Measurements from ENCODE around the gene PDE4A.
"Not testable (repeated sequence)": the region's sequence is repeated elsewhere in the genome, so short reads cannot be mapped to it uniquely, and the experiment has no call there.

The PDE4A gene

DNA sequence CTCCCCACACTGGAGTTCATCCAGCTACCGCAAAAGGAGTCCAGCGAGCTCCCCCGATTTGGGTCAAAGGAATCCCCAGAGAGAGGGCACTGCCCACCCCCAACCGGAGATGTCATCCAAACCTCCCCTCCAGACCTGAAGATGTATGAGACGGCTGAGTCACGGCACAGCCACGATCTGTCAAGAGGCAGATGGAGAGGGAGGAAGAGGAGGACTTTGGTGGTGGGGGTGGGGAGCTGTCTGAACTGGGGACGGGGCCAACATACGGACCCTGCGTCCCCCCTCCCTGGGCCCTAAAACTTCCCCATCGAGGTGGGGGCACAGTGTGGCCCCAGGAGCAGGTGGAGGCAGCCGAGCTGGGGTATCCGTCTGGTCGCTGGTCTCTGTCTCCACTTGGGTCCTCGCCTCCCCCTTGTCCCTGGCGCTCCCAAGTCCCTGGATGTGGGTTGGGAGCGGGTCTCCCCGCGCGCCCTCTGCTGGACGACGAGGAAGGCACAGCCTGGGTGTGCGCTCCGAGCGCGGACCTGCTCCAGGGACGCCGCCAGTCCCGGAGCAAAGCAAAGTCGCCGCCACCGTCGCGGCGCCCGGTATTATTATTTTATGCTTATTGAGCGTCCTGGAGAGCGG lies 3.8 kb downstream of the PDE4A start:
- DNase-seq (ENCODE audit: low read depth, low spot score): peak; percentile 95

DNA sequence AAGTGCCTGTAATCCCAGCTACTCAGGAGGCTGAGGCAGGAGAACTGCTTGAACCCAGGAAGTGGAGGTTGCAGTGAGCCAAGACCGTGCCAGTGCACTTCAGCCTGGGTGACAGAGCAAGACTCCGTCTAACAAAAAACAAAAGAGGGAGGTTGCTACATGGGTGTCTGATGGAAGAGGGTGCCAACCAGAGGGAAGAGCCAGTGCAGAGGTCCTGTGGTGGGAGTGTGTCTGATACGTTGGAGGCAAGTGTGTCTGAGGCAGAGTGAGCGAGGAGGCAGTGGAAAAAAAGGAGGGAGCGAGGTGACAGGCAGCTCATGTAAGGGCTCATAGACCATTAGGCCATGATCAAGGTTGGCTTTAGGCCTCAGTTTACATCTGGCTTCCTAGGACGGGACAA lies 6.8 kb downstream of the PDE4A start:
- no peak for DNase-seq (ENCODE audit: low read depth, low spot score)

DNA sequence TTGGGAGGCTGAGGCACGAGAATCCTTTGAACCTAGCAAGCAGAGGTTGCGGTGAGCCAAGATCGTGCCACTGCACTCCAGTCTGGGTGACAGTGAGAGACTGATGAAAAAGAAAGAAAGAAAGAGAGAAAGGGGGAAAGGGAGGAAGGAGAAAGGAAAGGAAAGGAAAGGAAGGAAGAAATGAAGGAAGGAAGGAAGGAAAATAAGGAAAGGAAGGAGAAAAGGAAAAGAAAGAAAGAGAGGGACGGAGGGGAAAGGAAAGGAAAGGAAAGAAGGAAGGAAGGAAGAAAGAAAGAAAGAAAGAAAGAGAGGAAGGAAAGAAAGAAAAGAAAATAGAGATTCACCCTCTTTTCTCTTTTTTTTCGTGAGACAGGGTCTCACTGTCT lies 8.7 kb downstream of the PDE4A start:
- no peak for DNase-seq (ENCODE audit: low read depth, low spot score)

DNA sequence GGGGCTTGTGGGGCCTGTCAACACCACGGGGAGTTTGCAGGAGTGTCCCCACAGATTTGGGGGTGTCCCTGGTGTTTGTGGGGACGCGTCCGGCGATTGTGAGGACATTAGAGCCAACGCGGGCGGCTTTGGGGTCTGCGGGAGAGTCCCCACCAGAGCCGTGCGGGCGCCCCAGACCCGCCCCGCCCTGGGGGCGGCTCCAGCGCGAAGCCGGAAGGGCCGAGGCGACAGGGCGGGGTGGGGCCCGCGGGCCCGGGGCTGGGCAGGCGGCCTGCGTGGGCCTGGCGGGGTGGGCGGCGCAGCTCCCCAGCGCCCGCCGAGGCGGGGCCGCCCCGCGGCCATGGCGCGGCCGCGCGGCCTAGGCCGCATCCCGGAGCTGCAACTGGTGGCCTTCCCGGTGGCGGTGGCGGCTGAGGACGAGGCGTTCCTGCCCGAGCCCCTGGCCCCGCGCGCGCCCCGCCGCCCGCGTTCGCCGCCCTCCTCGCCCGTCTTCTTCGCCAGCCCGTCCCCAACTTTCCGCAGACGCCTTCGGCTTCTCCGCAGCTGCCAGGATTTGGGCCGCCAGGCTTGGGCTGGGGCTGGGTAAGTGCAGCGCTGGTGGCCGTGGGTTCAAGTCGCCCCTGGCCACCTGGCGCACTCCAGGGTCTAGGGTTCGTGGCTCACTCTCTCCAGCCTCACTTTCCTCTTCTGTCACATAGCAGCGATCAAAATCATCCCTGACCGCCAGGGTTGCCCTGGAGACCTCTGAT lies 10.3 kb downstream of the PDE4A start:
- no peak for DNase-seq (ENCODE audit: low read depth, low spot score)

DNA sequence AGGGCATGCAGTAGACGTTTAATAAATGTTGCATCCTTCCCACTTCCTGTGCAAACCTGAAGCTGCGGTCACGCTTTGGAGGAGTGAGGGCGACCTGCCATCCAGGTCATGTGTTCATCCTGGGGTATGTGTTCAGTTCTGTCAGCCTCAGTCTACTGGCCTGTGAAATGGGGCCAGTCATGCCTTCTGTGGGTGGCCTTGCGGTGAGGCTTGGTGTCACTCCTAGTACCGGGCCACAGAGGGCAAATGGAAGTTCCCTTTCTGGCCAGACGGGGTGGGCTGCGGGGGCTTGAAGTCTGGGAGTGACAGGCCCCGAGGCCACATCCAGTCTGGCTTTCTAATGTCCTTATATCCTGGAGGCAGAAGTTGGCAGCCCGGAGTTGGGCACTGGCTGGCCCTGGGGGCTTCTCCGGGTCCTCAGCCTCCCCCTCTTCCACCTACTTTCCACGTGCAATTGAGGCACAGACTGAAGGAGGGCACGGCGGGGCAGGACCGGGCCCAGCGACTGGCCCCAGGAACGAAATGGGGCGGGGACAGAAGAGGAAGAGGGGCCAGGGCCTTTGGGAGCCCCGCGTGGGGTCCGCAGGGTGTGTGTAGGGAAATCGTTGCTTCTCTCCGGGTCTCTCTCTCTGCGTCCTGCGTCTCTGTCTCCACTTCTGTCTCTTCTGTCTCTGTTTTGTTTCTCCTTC lies 11.1 kb downstream of the PDE4A start:
- DNase-seq (ENCODE audit: low read depth, low spot score): peak; percentile 70

DNA sequence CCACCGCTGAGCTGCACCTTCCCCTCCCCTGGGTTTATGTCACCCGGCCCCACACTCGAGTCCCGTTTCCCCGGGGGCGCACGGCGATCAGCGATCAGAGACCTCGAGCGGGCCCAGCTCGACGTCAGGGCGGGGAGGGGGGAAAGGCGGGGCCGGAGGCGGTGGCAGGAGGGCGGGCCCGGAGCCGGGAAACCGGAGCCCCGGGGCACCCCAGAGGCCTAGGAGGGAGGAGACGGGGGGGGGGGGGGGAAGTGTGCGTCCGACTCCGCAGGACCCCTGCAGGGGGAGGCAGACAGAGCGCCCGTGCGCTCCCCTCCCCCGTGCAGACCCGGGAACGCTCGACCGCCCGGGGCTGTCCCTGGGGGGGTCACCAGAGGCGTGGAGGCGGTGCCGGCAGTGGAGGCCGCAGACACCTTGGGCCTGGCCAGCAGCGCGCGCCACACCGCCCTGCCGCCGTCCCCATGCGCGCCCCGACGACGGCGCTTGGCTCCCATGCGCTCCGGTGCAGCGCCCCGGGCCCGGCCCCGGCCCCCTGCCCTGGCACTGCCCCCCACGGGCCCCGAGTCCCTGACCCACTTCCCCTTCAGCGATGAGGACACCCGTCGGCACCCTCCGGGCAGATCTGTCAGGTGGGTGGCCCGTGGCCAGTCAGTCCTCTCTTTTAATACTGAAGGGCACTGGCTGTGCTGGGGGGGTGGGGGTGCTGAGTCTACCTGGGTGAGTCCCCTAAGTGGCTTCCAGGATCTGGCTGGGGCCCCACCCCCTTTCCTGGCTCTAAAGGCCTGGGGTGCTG lies 11.8 kb downstream of the PDE4A start:
- peak; percentile 58 for DNase-seq (ENCODE audit: low read depth, low spot score)

DNA sequence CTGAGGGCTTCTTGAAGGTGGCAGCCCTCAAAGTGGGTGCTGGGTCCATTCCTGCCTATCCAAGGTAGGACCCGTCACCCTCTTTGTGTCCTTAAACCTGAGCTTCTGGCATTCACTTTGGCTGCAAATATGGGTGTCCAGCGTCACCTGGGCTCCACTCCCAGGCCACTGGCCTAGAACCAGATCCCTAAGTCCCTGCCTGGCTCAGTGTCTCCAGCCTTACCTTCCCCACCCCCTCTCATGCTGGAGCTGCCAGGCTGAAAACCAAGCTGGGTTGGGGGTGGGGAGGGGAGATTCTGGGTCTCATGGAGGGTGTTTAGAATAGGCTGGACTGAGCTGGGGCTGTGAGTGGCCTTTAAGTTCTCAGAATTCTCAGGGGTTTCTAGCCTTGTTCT lies 12.4 kb downstream of the PDE4A start:
- peak; percentile 40 for DNase-seq (ENCODE audit: low read depth, low spot score)

DNA sequence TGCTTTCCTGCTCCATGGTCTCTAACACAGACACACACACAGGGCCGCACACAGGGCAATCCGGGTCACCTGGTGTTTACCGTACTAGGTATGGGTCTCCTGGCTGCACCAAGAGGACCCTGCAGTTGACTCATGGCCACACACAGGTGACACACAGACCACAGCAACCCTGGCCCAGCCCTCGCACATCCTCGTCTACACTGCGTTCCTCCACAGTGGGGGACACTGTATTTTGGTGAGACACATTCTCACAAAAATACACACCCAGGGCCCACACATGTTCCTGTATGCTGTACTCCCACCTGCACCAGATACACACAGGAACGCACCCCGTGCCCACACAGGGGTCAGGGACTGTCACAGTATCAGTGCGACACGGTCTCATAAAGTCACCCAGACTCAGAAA lies 12.8 kb downstream of the PDE4A start:
- no peak for DNase-seq (ENCODE audit: low read depth, low spot score)

DNA sequence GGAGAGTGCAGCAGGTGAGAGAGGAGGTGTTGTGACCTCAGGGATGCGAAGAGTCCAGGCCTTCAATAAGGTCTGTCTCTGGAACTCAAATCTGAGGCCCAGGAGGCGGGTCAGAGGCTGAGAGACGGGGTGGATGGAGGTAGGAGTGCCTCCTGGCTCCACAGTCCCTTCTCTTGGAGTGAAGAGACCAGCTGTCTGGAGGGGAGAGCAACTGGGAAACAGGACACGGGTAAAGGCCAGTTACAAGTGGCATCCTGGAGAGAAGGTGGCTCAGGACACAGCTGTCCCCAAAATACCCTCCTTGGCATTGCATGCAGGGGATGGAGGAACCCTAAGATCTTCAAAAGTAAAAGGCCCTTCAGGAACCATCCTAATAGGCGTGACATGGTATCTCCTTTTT lies 19.2 kb downstream of the PDE4A start:
- no peak for DNase-seq (ENCODE audit: low read depth, low spot score)

DNA sequence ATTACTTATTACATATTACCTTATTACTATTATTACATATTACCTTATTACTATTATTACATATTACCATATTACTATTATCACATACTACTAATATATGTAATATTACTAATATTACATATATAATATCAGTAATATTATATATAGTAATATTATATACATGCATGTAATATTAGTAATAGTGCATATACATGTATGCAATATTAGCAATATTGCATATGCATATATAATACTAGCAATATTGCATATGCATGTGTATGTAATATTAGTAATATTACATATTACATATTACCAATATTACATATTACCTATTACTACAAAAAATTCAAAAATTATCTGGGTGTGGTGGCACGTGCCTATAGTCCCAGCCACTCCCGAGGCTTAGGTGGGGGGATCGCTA lies 22.4 kb downstream of the PDE4A start:
- DNase-seq (ENCODE audit: low read depth, low spot score): no peak

DNA sequence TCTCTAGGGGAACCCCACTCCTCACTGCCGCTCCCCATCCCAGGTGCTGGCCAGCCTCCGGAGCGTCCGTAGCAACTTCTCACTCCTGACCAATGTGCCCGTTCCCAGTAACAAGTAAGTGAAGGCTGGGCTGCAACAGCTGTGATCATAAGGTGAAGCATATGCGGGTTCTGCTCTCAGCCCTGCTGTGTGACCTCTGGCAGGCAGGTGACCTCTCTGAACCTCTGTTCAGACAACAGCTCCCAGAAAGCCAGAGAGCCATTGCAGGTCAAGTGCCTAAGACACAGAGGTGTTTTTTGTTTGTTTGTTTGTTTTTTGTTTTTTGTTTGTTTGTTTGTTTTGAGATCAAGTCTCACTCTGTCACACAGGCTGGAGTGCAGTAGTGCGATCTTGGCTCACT lies 28.7 kb downstream of the PDE4A start:
- DNase-seq (ENCODE audit: low read depth, low spot score): no peak

DNA sequence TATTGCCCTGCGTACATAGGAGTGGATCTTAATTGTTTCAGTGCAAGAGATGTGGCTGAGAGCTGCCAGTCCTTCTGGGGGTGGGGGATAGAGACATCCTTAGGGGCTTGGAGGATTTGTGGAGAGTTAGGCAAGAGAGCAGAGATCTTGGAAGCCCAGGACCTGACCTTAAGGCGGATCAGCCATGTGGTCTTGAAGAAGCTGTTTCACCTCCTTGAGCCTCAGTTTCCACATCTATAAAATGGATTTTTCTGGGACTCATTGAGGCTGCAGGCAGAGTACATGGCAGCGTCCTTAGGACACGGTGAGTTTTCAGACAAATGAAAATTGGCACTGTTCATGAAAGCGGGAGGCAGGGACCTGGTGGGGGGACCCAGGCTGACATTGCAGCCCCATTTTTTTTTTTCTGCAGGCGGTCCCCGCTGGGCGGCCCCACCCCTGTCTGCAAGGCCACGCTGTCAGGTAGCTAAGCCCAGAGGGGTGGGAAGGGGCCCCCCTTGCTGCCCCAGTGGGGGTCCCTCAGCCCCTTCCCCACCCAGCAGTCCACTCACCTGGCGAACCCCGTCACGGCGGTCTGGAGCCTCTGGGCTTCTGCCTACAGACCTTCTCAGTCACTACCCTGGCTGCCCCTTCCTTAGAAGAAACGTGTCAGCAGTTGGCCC lies 30.0 kb downstream of the PDE4A start:
- DNase-seq (ENCODE audit: low read depth, low spot score): no peak

DNA sequence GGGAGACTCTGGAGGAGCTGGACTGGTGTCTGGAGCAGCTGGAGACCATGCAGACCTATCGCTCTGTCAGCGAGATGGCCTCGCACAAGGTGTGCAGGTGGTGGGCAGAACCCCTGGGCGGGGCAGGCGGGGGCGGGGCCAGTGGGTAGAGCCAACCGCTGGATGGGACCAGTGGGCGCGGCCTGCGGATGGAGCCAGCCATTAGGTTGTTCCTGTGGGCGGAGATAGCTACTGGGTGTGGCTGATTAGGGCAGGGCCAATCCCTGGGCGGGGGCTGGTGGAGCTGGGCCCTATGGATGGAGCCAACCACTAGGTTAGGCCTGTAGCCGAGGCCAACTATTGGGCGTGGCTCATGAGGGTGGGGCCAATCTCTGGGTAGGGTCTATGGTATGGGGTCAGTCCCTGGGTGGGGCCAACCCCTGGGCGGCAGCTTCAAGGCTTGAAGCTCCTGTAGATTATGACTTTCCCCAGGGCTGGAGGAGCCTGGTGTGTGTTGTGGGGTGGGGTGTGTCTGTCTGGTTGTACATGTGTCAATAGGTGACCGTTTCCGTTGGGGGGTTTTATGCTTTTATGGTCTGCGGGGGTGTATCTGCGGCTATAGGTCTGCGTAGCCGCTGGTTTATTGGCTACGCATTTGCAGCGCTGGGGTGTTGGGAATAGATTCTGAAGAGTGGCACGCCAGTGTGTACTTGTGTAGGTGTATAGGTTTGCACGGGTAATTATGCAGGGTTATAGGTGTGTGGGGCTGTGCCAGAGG lies 30.7 kb downstream of the PDE4A start:
- DNase-seq (ENCODE audit: low read depth, low spot score): peak; percentile 81

DNA sequence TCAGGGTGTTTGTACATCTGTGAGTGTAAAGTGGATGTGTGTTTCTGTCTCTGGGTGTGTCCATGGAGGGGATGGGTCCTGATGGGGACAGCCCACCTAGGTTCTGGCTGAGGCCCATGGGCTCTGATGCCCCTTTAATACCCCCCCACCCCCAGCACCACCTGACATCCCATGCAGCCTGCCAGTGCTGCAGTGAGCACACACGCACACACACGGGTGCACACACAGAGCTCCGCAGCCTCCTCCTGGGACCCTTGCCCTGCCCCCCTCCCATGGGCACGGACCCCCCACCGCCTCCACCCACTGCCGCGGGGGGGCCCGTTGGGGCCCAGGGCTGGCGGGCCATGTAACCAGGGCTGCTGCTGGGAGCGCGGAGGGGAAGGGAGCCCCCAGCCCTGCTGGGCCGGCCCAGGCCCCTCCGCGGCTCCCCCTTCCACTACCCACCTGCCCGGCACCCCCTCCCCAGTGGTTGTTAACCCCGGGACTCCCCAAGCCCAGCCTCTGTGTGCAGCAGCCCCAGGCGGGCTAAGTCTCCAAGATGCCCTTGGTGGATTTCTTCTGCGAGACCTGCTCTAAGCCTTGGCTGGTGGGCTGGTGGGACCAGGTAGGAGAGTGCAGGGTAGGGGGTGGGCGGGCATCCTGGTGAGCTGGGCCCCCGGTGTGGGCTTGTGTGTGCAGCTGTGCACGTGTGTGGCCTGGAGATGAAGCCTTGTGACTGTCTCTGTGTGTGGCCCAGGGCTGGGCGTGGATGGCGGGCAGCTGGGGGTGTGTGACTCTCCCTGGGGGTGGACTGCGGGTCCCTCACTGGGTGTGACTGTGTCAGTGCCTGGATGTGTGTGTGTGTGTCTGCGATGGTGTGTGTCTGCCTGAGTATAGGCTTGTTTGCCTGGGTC lies 32.6 kb downstream of the PDE4A start:
- DNase-seq (ENCODE audit: low read depth, low spot score): no peak

DNA sequence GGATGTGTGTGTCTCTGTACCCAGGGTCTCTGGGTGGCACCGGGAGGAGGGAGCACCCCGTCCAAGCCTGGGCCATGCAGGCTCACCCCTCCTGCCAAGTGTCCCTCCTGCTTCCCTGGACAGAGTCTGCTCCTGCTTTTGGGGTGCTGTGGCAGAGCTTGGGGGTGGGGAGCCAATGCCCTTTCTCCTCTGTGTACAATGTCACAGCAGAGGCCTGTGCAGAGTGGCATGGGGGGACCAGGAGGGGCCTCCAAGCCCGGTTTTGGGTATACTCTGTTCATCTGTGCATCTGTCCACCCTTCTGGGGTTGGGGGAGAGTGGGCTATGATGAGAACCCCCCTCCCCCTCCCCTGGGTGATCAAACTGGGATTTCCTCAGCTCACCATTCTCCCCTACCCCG lies 33.5 kb downstream of the PDE4A start:
- no peak for DNase-seq (ENCODE audit: low read depth, low spot score)

DNA sequence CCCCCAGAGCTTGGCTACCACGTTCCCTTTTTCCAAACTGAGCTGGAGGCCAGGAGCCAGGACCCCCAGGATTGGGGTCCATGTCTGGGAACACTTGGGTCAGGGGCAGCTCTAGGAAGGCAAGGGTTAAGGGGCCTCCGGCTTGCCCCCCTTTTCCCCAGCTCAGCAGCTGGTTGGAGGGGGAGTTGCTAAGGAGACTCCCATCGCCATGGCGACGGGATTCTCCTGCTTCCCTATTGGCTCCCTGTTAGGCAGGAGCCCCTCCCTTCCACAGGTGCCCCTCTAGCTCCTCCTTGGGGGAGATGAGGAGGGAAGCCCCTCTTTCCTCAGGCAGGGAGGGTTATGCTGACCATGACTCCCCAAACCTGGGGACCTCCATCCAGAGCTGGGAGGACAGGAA lies 33.9 kb downstream of the PDE4A start:
- peak; percentile 37 for DNase-seq (ENCODE audit: low read depth, low spot score)

DNA sequence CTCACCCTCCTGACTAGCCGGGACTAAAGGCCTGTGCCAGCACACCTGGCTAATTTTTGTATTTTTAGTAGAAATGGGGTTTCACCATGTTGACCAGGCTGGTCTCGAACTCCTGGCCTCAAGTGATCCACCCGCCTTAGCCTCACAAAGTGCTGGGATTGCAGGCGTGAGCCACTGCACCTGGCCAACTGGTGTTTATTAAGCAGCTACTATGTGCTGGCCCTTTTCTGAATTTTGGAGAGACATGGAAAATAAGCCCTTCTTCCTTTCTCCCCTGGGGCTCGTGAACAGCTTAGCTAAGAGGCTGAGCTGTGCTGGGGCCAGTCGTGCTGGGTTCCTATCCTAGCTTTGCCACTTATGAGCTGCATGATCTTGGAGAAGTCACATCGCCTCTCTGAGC lies 38.4 kb downstream of the PDE4A start:
- not testable (repeated sequence) for DNase-seq (ENCODE audit: low read depth, low spot score)

DNA sequence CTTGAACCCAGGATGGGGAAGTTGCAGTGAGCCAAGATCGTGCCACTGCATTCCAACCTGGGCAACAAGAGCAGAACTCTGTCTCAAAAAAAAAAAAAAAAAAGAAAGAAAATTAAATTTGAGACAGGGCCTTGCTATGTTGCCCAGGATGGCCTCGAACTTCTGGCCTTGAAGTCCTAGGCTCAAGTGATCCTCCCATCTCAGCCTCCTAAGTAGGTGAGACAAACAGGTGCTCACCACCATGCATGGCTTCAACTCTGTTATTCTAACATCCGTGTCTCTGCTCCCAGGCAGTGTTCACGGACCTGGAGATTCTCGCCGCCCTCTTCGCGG lies 40.3 kb downstream of the PDE4A start:
- DNase-seq (ENCODE audit: low read depth, low spot score): no peak

DNA sequence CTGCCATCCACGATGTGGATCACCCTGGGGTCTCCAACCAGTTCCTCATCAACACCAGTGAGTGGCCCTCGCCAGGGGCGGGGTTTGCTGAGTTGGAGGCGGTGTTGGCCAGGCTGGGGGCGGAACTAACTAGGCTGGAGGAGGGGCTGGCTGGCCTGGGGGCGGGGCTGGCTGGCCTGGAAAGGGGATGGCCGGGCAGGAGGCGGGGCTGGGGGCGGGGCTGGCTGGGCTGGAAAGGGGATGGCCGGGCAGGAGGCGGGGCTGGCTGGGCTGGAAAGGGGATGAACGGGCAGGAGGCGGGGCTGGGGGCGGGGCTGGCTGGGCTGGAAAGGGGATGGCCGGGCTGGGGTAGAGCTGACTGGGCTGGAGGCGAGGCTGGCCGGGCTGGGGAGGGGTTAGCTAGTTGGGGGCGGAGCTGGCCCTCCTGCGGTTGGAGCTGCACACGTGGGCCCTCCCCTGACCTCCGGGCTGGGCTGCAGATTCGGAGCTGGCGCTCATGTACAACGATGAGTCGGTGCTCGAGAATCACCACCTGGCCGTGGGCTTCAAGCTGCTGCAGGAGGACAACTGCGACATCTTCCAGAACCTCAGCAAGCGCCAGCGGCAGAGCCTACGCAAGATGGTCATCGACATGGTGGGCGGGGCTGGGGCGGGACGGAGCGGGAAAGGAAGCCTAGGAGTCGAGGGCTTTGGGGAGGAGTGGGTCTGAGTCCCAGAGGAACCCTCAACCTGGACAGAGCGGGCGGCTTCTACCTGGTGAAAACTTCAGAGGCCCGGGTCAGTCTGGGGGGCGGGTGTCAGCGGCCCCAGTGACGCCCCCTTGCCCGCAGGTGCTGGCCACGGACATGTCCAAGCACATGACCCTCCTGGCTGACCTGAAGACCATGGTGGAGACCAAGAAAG lies 41.0 kb downstream of the PDE4A start:
- DNase-seq (ENCODE audit: low read depth, low spot score): peak; percentile 97
